IMR-90 (cell line): ENCODE results near the gene ADCY5.

Source experiments
- CEBPB ChIP-seq: IDR thresholded peaks from 2 replicates; pipeline ENCODE4 v1.6.1; 2012; ENCODE audit warnings: low read depth, low read length, improper control_type of control experiment
- CTCF ChIP-seq: conservative IDR thresholded peaks from 2 replicates; pipeline ENCODE4 v1.5.1; 2012; ENCODE audit warnings: mild to moderate bottlenecking, low read depth, low read length, improper control_type of control experiment
- FOS ChIP-seq: fragments of 150-350 bp; IDR thresholded peaks from 2 replicates; pipeline ENCODE4 v1.6.1; 2016; ENCODE audit warnings: low read depth, low read length
- MAFK ChIP-seq: IDR thresholded peaks from 2 replicates; pipeline ENCODE4 v1.6.1; 2012; ENCODE audit warnings: low read depth, low read length, improper control_type of control experiment
- MAZ ChIP-seq: IDR thresholded peaks from 2 replicates; pipeline ENCODE4 v1.6.1; 2012; ENCODE audit warnings: low read depth, mild to moderate bottlenecking, low read length, improper control_type of control experiment, moderate library complexity, borderline replicate concordance
- MXI1 ChIP-seq: IDR thresholded peaks from 2 replicates; pipeline ENCODE4 v1.6.1; 2012; ENCODE audit warnings: low read depth, mild to moderate bottlenecking, low read length, moderate library complexity, borderline replicate concordance
- POLR2A ChIP-seq: IDR thresholded peaks from 2 replicates; pipeline ENCODE4 v1.6.1; 2012; ENCODE audit warnings: mild to moderate bottlenecking, low read depth, low read length
- RAD21 ChIP-seq: IDR thresholded peaks from 2 replicates; pipeline ENCODE4 v1.6.1; 2012; ENCODE audit warnings: low read length, improper control_type of control experiment
- RCOR1 ChIP-seq: IDR thresholded peaks from 2 replicates; pipeline ENCODE4 v1.6.1; 2012; ENCODE audit warnings: mild to moderate bottlenecking, low read length, improper control_type of control experiment; ENCODE audit not compliant: insufficient replicate concordance
- RFX5 ChIP-seq: IDR thresholded peaks from 2 replicates; pipeline ENCODE4 v1.8.0; 2012; ENCODE audit warnings: low read depth, mild to moderate bottlenecking, low read length, moderate library complexity
- USF2 ChIP-seq: fragments of 150-350 bp; IDR thresholded peaks from 2 replicates; pipeline ENCODE4 v1.6.1; 2017; ENCODE audit warnings: mild to moderate bottlenecking, antibody characterized with exemption, low read length, low read depth

GRCh38 chr3:123244128-123244527 is 204.8 kb downstream of the ADCY5 start:
- TF ChIP-seq RAD21 = no peak
- TF ChIP-seq RFX5 = no peak
- no peak for TF ChIP-seq POLR2A
- TF ChIP-seq CTCF = no peak
- TF ChIP-seq MAFK = no peak
- no peak for TF ChIP-seq FOS
- TF ChIP-seq MXI1 = no peak
- TF ChIP-seq CEBPB = no peak
- TF ChIP-seq MAZ = no peak
- no peak for TF ChIP-seq USF2
- no peak for TF ChIP-seq RCOR1
